ENCODE results near the gene MVB12B. TPM values are rescaled to one million over a fixed set of nuclear protein-coding genes. Genes with fewer than 3 reads are reported as not detected.

MVB12B gene
- total RNA-seq, 1 donor from 2014 or later, result 47.5 TPM

DNA sequence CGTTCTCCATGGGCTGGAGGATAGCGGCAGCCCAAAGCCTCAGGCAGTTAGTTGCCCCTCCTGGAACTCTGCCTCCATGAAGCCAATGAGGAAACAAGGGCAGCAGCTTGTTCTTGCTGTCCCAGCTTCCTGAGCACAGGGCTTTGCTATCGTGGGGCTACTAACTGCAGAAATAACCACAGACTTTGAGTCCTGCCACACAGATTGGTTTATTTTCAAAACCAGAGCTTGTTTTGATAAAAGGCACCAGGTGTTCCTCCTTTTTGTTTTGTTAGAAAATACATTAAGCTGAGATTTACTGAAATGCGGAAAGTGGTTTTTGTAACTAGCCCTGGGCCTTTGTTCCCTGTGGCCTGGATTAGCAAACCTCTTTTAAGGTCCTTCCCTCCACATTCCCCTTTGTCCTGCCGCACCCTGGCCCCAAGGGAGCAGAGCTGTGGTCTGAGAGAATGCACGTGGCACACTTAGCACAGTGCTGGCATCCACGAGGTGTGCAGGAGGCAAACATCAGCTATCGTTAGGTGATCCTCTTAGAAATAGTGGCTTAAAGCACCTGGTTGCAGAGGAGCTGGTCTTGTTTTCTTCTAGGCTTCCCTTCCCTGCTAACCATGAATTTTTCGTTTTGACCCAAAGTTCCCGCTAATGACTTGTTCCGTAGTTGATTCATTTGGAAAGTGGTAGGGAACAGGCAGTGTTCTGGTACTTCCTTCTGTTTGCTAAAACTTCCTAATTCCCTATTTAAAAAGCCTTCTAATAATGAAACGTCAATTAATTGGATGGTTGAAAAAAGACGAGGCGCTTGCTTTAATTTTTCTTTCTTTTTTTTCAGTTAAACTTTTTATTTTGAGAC, 21.5 kb downstream of the MVB12B start:
- intact Hi-C loops (cut with DNase I), result no loop called here
- Histone ChIP-seq H3K36me3 (peaks cover 6% of the 10 kb centered on the region), H3K27me3 (no peaks in the 10 kb centered on the region), H3K4me3 (no peak overlapping the region), H3K9me3 (no peaks in the 10 kb centered on the region), H3K27ac (peak overlapping the region; percentile 73), H3K4me1 (peaks cover 21% of the 10 kb centered on the region)
- ATAC-seq (peak; percentile 95), DNase-seq (peak; percentile 84)
- TF ChIP-seq, protein P1, sequence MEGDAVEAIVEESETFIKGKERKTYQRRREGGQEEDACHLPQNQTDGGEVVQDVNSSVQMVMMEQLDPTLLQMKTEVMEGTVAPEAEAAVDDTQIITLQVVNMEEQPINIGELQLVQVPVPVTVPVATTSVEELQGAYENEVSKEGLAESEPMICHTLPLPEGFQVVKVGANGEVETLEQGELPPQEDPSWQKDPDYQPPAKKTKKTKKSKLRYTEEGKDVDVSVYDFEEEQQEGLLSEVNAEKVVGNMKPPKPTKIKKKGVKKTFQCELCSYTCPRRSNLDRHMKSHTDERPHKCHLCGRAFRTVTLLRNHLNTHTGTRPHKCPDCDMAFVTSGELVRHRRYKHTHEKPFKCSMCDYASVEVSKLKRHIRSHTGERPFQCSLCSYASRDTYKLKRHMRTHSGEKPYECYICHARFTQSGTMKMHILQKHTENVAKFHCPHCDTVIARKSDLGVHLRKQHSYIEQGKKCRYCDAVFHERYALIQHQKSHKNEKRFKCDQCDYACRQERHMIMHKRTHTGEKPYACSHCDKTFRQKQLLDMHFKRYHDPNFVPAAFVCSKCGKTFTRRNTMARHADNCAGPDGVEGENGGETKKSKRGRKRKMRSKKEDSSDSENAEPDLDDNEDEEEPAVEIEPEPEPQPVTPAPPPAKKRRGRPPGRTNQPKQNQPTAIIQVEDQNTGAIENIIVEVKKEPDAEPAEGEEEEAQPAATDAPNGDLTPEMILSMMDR (IDR thresholded peaks at IDR 0.05), result no peak

DNA sequence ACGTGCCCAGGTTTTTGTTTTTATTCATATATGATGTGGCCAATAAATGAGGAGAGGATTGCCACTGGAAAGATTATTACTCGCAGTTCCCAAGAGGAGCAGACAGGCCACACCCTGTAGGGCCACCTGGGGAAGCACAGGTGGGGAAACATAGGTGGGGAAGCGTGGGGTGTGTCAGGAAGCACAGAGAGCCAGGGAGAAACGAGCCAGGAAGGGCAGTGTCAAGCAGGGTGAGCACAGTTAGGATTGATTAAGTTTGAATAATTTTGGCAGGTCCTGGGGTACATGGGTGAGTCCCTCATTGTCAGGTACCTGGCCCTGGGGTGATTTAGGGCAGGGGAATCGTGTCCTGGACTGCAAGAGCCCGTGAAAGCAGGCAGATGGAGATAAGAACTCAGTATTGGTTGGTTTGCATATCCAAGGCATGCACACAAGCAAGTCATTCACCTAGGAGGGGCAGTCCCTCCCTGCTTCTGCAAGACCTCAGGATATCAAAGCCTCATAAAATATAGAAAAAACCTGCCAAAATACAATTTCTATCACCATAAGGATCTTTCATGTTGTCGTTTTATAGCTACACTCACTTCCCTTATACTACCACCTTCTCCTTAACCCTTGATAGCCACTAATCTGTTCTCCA, 22.4 kb downstream of the MVB12B start:
- H3K27me3 ChIP-seq, result no peaks in the 10 kb centered on the region
- DNase-seq (no peak), ATAC-seq (no peak)
- peaks cover 6% of the 10 kb centered on the region for H3K36me3 ChIP-seq
- H3K4me1 ChIP-seq, result peaks cover 21% of the 10 kb centered on the region
- TF ChIP-seq, protein P1 (IDR thresholded peaks at IDR 0.05), result no peak
- peak overlapping the region; percentile 47 for H3K27ac ChIP-seq
- no peak overlapping the region for H3K4me3 ChIP-seq
- intact Hi-C loops (cut with DNase I), result no loop called here
- H3K9me3 ChIP-seq, result no peaks in the 10 kb centered on the region

DNA sequence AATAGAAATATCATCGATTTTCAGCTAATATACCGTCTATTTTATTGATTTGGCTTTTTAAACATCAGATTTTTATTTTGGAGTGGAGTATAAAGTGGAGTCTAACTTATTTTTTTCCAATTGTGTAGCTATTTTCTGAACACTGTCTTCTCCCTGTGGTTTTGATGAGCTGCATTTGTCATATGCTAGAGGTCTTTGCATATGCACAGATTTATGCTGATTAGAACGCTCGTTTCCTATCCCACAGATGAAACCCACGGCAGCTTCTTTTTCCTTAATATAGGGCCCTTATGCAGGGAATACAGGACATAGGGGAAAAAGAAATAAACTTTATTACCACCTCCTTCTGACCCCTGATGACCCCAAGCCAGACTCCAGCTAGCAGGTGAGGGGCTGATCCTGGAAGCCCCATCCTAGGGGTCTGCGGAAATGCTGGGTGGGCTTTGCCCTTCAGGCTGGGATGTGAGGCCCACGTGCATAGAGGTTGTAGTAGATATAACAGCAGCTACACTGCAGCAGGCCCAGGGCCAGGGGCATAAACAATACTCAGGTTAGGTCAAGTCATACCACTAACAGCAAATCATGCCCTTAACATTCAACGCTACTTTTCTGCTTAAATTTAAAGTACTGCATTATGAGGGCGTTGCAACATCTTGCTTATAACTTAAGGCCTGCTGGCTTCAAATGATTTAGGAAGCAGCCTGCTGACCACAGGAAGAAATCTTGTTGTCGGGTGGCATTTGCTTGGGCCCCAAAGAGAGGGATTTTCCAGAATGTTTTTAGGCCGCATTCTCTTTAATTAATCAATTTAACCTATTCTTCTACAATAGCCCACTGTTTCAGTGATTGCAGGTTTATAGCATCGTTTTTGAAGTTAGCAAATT, 28.5 kb downstream of the MVB12B start:
- Histone ChIP-seq H3K4me3 (no peak overlapping the region), H3K9me3 (no peaks in the 10 kb centered on the region), H3K36me3 (no peaks in the 10 kb centered on the region), H3K27ac (no peak overlapping the region), H3K4me1 (no peaks in the 10 kb centered on the region), H3K27me3 (no peaks in the 10 kb centered on the region)
- no peak for DNase-seq
- intact Hi-C loops (cut with DNase I), result no loop called here
- TF ChIP-seq, protein P1 (IDR thresholded peaks at IDR 0.05), result no peak
- no peak for ATAC-seq

DNA sequence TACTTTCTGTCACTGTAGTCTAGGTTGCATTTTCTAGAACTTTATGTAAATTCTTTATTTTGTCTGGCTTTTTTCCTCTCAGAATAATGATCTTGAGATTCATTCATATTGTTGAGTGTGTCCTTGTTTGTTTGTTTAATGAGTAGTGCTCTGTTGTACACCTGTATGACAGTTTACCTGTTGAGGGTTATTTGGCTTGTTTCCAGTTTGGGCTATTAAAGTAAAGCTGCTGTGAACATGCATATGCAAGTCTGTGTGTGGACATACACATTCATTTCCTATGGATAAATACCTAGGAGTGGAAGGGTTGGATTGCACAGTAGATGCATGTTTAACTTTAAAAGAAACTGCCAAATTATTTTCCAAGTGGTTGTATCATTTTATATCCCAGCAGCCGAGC, 30.4 kb downstream of the MVB12B start:
- peaks cover 7% of the 10 kb centered on the region for H3K9me3 ChIP-seq
- intact Hi-C loops (cut with DNase I), result no loop called here
- ATAC-seq (no peak), DNase-seq (no peak)
- TF ChIP-seq, protein P1 (IDR thresholded peaks at IDR 0.05), result no peak
- H3K27ac ChIP-seq, result no peak overlapping the region
- no peaks in the 10 kb centered on the region for H3K36me3 ChIP-seq
- H3K4me1 ChIP-seq, result no peaks in the 10 kb centered on the region
- H3K4me3 ChIP-seq, result no peak overlapping the region
- no peaks in the 10 kb centered on the region for H3K27me3 ChIP-seq

DNA sequence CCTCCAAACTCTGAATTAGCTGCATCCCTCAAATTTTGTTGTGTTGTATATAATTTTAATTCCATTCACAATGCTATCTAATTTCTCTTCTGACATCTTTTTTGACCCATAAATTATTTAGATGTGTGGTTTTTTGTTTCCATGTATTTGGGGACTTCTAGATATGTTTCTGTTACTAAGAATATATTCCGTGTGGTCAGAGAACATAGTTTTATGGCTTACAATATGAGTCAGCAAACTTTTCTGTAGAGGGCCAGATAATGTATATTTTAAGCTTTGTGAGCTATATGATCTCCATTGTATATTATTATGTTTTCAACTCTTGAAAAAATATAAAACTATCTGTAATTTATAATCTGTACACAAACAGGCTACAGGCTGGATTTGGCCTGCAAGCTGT, 33.4 kb downstream of the MVB12B start:
- H3K27ac ChIP-seq, result no peak overlapping the region
- no peak overlapping the region for H3K4me3 ChIP-seq
- H3K27me3 ChIP-seq, result no peaks in the 10 kb centered on the region
- H3K9me3 ChIP-seq, result peaks cover 7% of the 10 kb centered on the region
- H3K36me3 ChIP-seq, result no peaks in the 10 kb centered on the region
- TF ChIP-seq, protein P1 (IDR thresholded peaks at IDR 0.05), result no peak
- intact Hi-C loops (cut with DNase I), result no loop called here
- H3K4me1 ChIP-seq, result no peaks in the 10 kb centered on the region
- DNase-seq (no peak), ATAC-seq (no peak)
